Measurements from ENCODE around the gene MAGEB17.

GRCh38 chrX:16125520-16126149 is 41.6 kb upstream of the MAGEB17 start:
- TF ChIP-seq, protein P1, sequence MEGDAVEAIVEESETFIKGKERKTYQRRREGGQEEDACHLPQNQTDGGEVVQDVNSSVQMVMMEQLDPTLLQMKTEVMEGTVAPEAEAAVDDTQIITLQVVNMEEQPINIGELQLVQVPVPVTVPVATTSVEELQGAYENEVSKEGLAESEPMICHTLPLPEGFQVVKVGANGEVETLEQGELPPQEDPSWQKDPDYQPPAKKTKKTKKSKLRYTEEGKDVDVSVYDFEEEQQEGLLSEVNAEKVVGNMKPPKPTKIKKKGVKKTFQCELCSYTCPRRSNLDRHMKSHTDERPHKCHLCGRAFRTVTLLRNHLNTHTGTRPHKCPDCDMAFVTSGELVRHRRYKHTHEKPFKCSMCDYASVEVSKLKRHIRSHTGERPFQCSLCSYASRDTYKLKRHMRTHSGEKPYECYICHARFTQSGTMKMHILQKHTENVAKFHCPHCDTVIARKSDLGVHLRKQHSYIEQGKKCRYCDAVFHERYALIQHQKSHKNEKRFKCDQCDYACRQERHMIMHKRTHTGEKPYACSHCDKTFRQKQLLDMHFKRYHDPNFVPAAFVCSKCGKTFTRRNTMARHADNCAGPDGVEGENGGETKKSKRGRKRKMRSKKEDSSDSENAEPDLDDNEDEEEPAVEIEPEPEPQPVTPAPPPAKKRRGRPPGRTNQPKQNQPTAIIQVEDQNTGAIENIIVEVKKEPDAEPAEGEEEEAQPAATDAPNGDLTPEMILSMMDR (IDR thresholded peaks at IDR 0.05): no peak
- no peak for TF ChIP-seq ZFX (IDR thresholded peaks at IDR 0.05; ENCODE audit: borderline replicate concordance)
